T-cell (primary cell): ENCODE results near the gene CDCA4. TPM values are rescaled to one million over a fixed set of nuclear protein-coding genes. Genes with fewer than 3 reads are reported as not detected.
"Not testable (repeated sequence)": the region's sequence is repeated elsewhere in the genome, so short reads cannot be mapped to it uniquely, and the experiment has no call there.

Experiments
- ATAC-seq, 4 experiments: fragments of 200-7000 bp in 3 of 4; fragments of 150-1000 bp in 1 of 4; cut with Tn5 transposase; replicated peaks in 1 of 4; 1 replicate in 3 of 4; 2 replicates in 1 of 4; pipeline ENCODE4 v1.10.0; 2021; ENCODE audit warnings: moderate library complexity in 3 of 4, mild to moderate bottlenecking in 2 of 4, moderate number of reproducible peaks in 1 of 4
- CTCF ChIA-PET, 2 donors: fragments of 300-600 bp; sonication (Branson Sonifier 250); formaldehyde crosslinking; loops; one replicate each; lab custom pipeline; 2022; ENCODE audit warnings: antibody characterized with exemption in 2 of 2; lab: Charles Lee
- POLR2A ChIA-PET, 2 donors: fragments of 300-600 bp; sonication (Branson Sonifier 250); formaldehyde crosslinking; loops; one replicate each; lab custom pipeline; 2022; ENCODE audit warnings: antibody characterized with exemption in 2 of 2; lab: Charles Lee
- DNase-seq, 35 experiments: peaks; one replicate each; pipeline versions ENCODE4 v3.0.0 to v3.0.0-alpha.2; 2013 to 2023
- H3K27ac ChIP-seq: one replicate; pipeline ENCODE4 v1.5.1; 2013; ENCODE audit warnings: low read length
- H3K27me3 ChIP-seq, 2 experiments: replicated peaks in 1 of 2; 1 replicate in 1 of 2; 2 replicates in 1 of 2; pipeline versions ENCODE4 v1.6.1 to v1.7.0; 2013; ENCODE audit warnings: low read length in 1 of 2, mixed read lengths in 1 of 2; ENCODE audit not compliant: control insufficient read depth in 2 of 2, insufficient read depth in 2 of 2; ENCODE audit errors: extremely low read depth in 1 of 2
- H3K36me3 ChIP-seq, 2 donors: 1 replicate in 1 of 2; 2 replicates in 1 of 2; pipeline versions ENCODE4 v1.6.1 to v1.7.0; 2013; ENCODE audit warnings: low read length in 1 of 2; ENCODE audit not compliant: control insufficient read depth in 2 of 2, insufficient read depth in 1 of 2; ENCODE audit errors: extremely low read depth in 1 of 2
- H3K4me1 ChIP-seq, 2 experiments: 1 replicate in 1 of 2; 2 replicates in 1 of 2; pipeline versions ENCODE4 v1.6.1 to v1.7.0; 2013; ENCODE audit warnings: low read length in 2 of 2, mixed read lengths in 1 of 2; ENCODE audit not compliant: insufficient read depth in 2 of 2, control insufficient read depth in 1 of 2; ENCODE audit errors: extremely low read depth in 1 of 2
- H3K4me3 ChIP-seq, 2 donors: 1 replicate in 1 of 2; 2 replicates in 1 of 2; pipeline versions ENCODE4 v1.5.1 to v1.7.0; 2013; ENCODE audit warnings: mild to moderate bottlenecking in 2 of 2, low read length in 1 of 2, moderate library complexity in 1 of 2; ENCODE audit not compliant: control insufficient read depth in 1 of 2; ENCODE audit errors: extremely low read depth in 1 of 2
- H3K9me3 ChIP-seq: 2 replicates; pipeline ENCODE4 v1.7.0; 2013
- H3K27ac Mint-ChIP-seq, 2 donors: one replicate each; pipeline ENCODE4 v1.8.0; 2020 to 2021; ENCODE audit warnings: mild to moderate bottlenecking in 2 of 2, mixed read lengths in 2 of 2
- H3K27me3 Mint-ChIP-seq, 2 donors: one replicate each; pipeline ENCODE4 v1.8.0; 2021 to 2022; ENCODE audit warnings: mixed read lengths in 2 of 2
- H3K36me3 Mint-ChIP-seq: one replicate; pipeline ENCODE4 v1.8.0; 2021; ENCODE audit warnings: mixed read lengths
- H3K4me1 Mint-ChIP-seq, 3 donors: one replicate each; pipeline ENCODE4 v1.8.0; 2020 to 2022; ENCODE audit warnings: mixed read lengths in 3 of 3, mild to moderate bottlenecking in 1 of 3
- H3K4me3 Mint-ChIP-seq, 3 donors: one replicate each; pipeline ENCODE4 v1.8.0; 2020 to 2022; ENCODE audit warnings: mild to moderate bottlenecking in 3 of 3, mixed read lengths in 3 of 3, moderate library complexity in 3 of 3
- H3K9me3 Mint-ChIP-seq, 3 donors: one replicate each; pipeline ENCODE4 v1.8.0; 2020 to 2022; ENCODE audit warnings: mixed read lengths in 3 of 3
- WGBS: methylation state at CpG from one replicate; pipeline ENCODE4 v1.1.5; 2013; ENCODE audit warnings: missing lambda C conversion rate; ENCODE audit not compliant: insufficient coverage; 5-methylcytosine and 5-hydroxymethylcytosine counted together
- total RNA-seq, 35 experiments: library from RNA in 6 of 35; stranded (reverse) in 6 of 35; fragments of 120-200 nt in 1 of 35; gene quantifications; one replicate each; pipeline versions ENCODE4 v1.2.1 to v1.2.4 and lab custom pipeline; 2013 to 2026

The CDCA4 gene
- total RNA-seq, 5 donors from 2014 or later (not counting 1 experiment from before 2014, with no cell fraction given), result 13.0 to 20.1 (median 15.8) TPM

- ATAC-seq (no peak), DNase-seq (no peak)
- H3K27ac Mint-ChIP-seq, result no peak overlapping the region
- peaks cover 12 to 17% (median 13%) of the 10 kb centered on the region in 3 donors for H3K4me1 Mint-ChIP-seq
- POLR2A ChIA-PET, result interaction anchor here in 1 of 2 donors (0.6 kb wide), 1 partner anchor 24 kb away, joined by 4 read pairs; no protein-coding TSS in a partner anchor
- no peaks in the 10 kb centered on the region for H3K36me3 ChIP-seq
- H3K9me3 Mint-ChIP-seq, result no peaks in the 10 kb centered on the region
- no peak overlapping the region for H3K4me3 Mint-ChIP-seq
- CTCF ChIA-PET, result interaction anchor here (1.0 to 1.1 kb wide), 2 partner anchors 14 to 21 kb away, joined by 3 read pairs; no protein-coding TSS in a partner anchor
- no peaks in the 10 kb centered on the region for H3K36me3 Mint-ChIP-seq
- peaks cover 4 to 13% of the 10 kb centered on the region in 2 experiments for H3K4me1 ChIP-seq
- no peaks in the 10 kb centered on the region for H3K9me3 ChIP-seq
- WGBS, result 91% methylated on average over 17 of the region's 17 CpGs
- H3K27ac ChIP-seq, result no peak overlapping the region
- peaks cover 0 to 3% of the 10 kb centered on the region in 2 donors for H3K27me3 Mint-ChIP-seq
- no peak overlapping the region for H3K4me3 ChIP-seq
- H3K27me3 ChIP-seq, result peaks cover 0 to 18% of the 10 kb centered on the region in 2 experiments
Observed at GRCh38 chr14:105042813-105043212, 21.9 kb upstream of the CDCA4 start.

GRCh38 chr14:105041841-105042765, 21.2 kb upstream of the CDCA4 start:
- Histone ChIP-seq H3K4me1 (peaks cover 4 to 13% of the 10 kb centered on the region in 2 experiments), H3K27me3 (peaks cover 0 to 18% of the 10 kb centered on the region in 2 experiments), H3K4me3 (no peak overlapping the region), H3K9me3 (no peaks in the 10 kb centered on the region), H3K27ac (no peak overlapping the region), H3K36me3 (no peaks in the 10 kb centered on the region)
- POLR2A ChIA-PET, result interaction anchor here in 1 of 2 donors (0.6 kb wide), 1 partner anchor 23 kb away, joined by 4 read pairs; no protein-coding TSS in a partner anchor
- ATAC-seq, result no peak
- Mint-ChIP-seq H3K27me3 (peaks cover 0 to 3% of the 10 kb centered on the region in 2 donors), H3K27ac (no peak overlapping the region), H3K4me3 (no peak overlapping the region), H3K9me3 (no peaks in the 10 kb centered on the region), H3K36me3 (no peaks in the 10 kb centered on the region), H3K4me1 (peaks cover 12 to 17% (median 13%) of the 10 kb centered on the region in 3 donors)
- no peak for DNase-seq
- CTCF ChIA-PET, result interaction anchor here in 1 of 2 donors (0.7 to 1.1 kb wide), 2 partner anchors 20 to 1169 kb away, joined by 3 to 5 read pairs; no protein-coding TSS in a partner anchor
- WGBS, result 94% methylated on average over 24 of the region's 28 CpGs

- H3K4me3 ChIP-seq, result no peak overlapping the region
- Mint-ChIP-seq H3K27me3 (peaks cover 0 to under 1% of the 10 kb centered on the region in 2 donors), H3K4me1 (peaks cover under 1 to 2% (median 1%) of the 10 kb centered on the region in 3 donors), H3K36me3 (no peaks in the 10 kb centered on the region), H3K9me3 (no peaks in the 10 kb centered on the region), H3K27ac (no peak overlapping the region), H3K4me3 (no peak overlapping the region)
- no peak overlapping the region for H3K27ac ChIP-seq
- no peaks in the 10 kb centered on the region for H3K9me3 ChIP-seq
- peaks cover 0 to 18% of the 10 kb centered on the region in 2 experiments for H3K27me3 ChIP-seq
- H3K4me1 ChIP-seq, result no peaks in the 10 kb centered on the region
- WGBS, result 85% methylated on average over 4 of the region's 14 CpGs
- DNase-seq, result no peak
- H3K36me3 ChIP-seq, result no peaks in the 10 kb centered on the region
- POLR2A ChIA-PET, result no interaction called here
- CTCF ChIA-PET, result no interaction called here
- ATAC-seq, result no peak
Observed at GRCh38 chr14:105039458-105040205, 18.7 kb upstream of the CDCA4 start.

GRCh38 chr14:105035616-105036015, 14.7 kb upstream of the CDCA4 start:
- H3K27me3 Mint-ChIP-seq, H3K4me3 ChIP-seq, CTCF ChIA-PET, H3K27me3 ChIP-seq, H3K9me3 ChIP-seq, POLR2A ChIA-PET, ATAC-seq, H3K4me3 Mint-ChIP-seq, DNase-seq, H3K9me3 Mint-ChIP-seq, H3K4me1 ChIP-seq, H3K27ac Mint-ChIP-seq, H3K36me3 ChIP-seq, H3K36me3 Mint-ChIP-seq, H3K27ac ChIP-seq: not testable (repeated sequence)
- H3K4me1 Mint-ChIP-seq, result peaks cover 5 to 22% (median 16%) of the 10 kb centered on the region in 3 donors
- no CpG with 5 or more reads among the region's 2 CpGs for WGBS

- no peak overlapping the region for H3K27ac ChIP-seq
- peaks cover 2 to 4% of the 10 kb centered on the region in 2 experiments for H3K4me1 ChIP-seq
- Mint-ChIP-seq H3K36me3 (no peaks in the 10 kb centered on the region), H3K27ac (peak overlapping the region in 1 of 2 donors; percentile 91), H3K4me3 (peak overlapping the region in 2 of 3 donors; percentile 87 to 91), H3K4me1 (peaks cover 5 to 22% (median 16%) of the 10 kb centered on the region in 3 donors), H3K9me3 (no peaks in the 10 kb centered on the region), H3K27me3 (no peaks in the 10 kb centered on the region)
- ChIA-PET POLR2A (no interaction called here), CTCF (interaction anchor here in 1 of 2 donors (0.6 kb wide), 1 partner anchor 47 kb away, joined by 3 read pairs; no protein-coding TSS in a partner anchor)
- no peaks in the 10 kb centered on the region for H3K36me3 ChIP-seq
- DNase-seq, result no peak
- ATAC-seq, result no peak
- H3K4me3 ChIP-seq, result no peak overlapping the region
- no peaks in the 10 kb centered on the region for H3K9me3 ChIP-seq
- H3K27me3 ChIP-seq, result no peaks in the 10 kb centered on the region
- WGBS, result 90% methylated on average over 11 of the region's 17 CpGs
Observed at GRCh38 chr14:105034315-105035039, 13.6 kb upstream of the CDCA4 start.
